ENCODE results near the gene ADARB2. TPM values are rescaled to one million over a fixed set of nuclear protein-coding genes. Genes with fewer than 3 reads are reported as not detected.

The ADARB2 gene
- polyA plus RNA-seq, 1 of the 3 experiments (the other 2 are of a cell fraction) = not detected

DNA sequence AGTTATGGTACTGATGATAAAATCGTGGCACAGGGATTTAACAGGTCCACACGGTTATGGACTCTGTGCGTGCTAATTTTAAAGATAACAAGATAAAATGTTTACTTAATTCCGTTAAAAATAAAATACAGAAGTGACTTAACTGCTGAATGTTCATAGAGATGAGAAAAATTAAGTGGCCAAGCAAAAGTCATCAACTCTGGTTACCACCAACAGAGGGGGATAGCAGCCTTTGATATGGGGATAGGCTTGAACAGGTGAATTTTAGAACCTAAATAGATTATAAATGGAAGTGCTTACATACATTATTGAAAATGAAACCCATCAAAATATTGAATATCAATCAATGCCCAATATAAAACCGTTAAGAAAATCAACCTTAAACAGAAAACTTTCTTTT, 436.2 kb downstream of the ADARB2 start:
- TF ChIP-seq RAD21 (IDR thresholded peaks at IDR 0.05; ENCODE audit: low read length) (peak; percentile 15; the same call in 1 of the 2 replicates), MXI1 (IDR thresholded peaks at IDR 0.05; ENCODE audit: low read depth, low read length) (no peak)
- 14% methylated on average over 5 of the region's 5 CpGs for WGBS (ENCODE audit: low lambda C conversion rate)
- Histone ChIP-seq H3K9me3 (no peaks in the 10 kb centered on the region), H3K4me1 (ENCODE audit: control insufficient read depth in 1 of 2, insufficient read depth in 2 of 2, low read depth in 1 of 2, low read length in 1 of 2) (peaks cover 0 to 23% of the 10 kb centered on the region in 2 experiments; a peak in 2 of 4 replicates), H3K79me2 (ENCODE audit: insufficient read depth) (no peaks in the 10 kb centered on the region), H2AFZ (ENCODE audit: low read depth) (no peak overlapping the region), H3K27me3 (ENCODE audit: insufficient read depth) (no peaks in the 10 kb centered on the region), H3K27ac (ENCODE audit: low read depth in 2 of 2, low read length in 1 of 2) (no peak overlapping the region), H3F3A (replicated peaks; ENCODE audit: insufficient read depth) (no peaks in the 10 kb centered on the region), H3K4me3 (ENCODE audit: low read depth in 2 of 2, low read length in 1 of 2) (no peak overlapping the region), H4K20me1 (ENCODE audit: insufficient read depth) (no peaks in the 10 kb centered on the region), H3K9ac (no peak overlapping the region), H3K36me3 (replicated peaks in 1 of 2; ENCODE audit: control insufficient read depth in 1 of 2, insufficient read depth in 2 of 2, low read length in 1 of 2) (no peaks in the 10 kb centered on the region), H3K4me2 (no peak overlapping the region), H3K9me2 (no peaks in the 10 kb centered on the region)
- ChIA-PET POLR2A (no interaction called here), CTCF (interaction anchor here (0.9 kb wide), 1 partner anchor 54 kb away, joined by 3 read pairs; no protein-coding TSS in a partner anchor)
- no peak for DNase-seq

DNA sequence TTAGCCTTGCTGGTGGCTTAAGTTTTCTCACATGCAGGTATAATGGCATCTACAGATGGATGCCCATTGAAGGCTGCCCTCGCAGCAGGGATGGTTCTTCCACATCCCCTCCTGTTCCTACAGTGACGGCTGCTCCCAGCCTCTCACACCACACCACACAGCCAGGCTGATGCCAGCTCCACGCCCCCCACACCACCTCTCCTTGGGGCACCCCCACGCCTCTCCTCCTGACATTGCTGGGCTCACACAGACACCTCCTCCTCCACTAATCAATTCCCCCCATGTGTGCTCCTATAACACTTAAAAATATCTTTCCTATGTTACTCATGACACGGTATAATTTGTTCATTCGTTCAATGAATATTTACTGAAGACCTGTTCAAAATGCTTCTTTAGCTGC, 437.1 kb downstream of the ADARB2 start:
- no peak overlapping the region for H3K4me2 ChIP-seq
- ChIA-PET POLR2A (no interaction called here), CTCF (no interaction called here)
- H3K79me2 ChIP-seq (ENCODE audit: insufficient read depth) = no peaks in the 10 kb centered on the region
- H3K4me3 ChIP-seq (ENCODE audit: low read depth in 2 of 2, low read length in 1 of 2) = no peak overlapping the region
- no peaks in the 10 kb centered on the region for H3K27me3 ChIP-seq (ENCODE audit: insufficient read depth)
- H2AFZ ChIP-seq (ENCODE audit: low read depth) = no peak overlapping the region
- H3K9me3 ChIP-seq = no peaks in the 10 kb centered on the region
- no peaks in the 10 kb centered on the region for H3F3A ChIP-seq (replicated peaks; ENCODE audit: insufficient read depth)
- no peaks in the 10 kb centered on the region for H3K9me2 ChIP-seq
- 35% methylated on average over 6 of the region's 6 CpGs for WGBS (ENCODE audit: low lambda C conversion rate)
- no peak overlapping the region for H3K27ac ChIP-seq (ENCODE audit: low read depth in 2 of 2, low read length in 1 of 2)
- H3K36me3 ChIP-seq (replicated peaks in 1 of 2; ENCODE audit: control insufficient read depth in 1 of 2, insufficient read depth in 2 of 2, low read length in 1 of 2) = no peaks in the 10 kb centered on the region
- no peaks in the 10 kb centered on the region for H4K20me1 ChIP-seq (ENCODE audit: insufficient read depth)
- DNase-seq = no peak
- H3K9ac ChIP-seq = no peak overlapping the region
- no peak for TF ChIP-seq FOXJ3 (CRISPR knock-in tag; IDR thresholded peaks at IDR 0.05)
- no peak for TF ChIP-seq GABPA (IDR thresholded peaks at IDR 0.05; ENCODE audit: low read depth)
- TF ChIP-seq REST (IDR thresholded peaks at IDR 0.05; ENCODE audit: low read depth, low read length) = no peak
- TF ChIP-seq POLR2AphosphoS5 (IDR thresholded peaks at IDR 0.05; ENCODE audit: low read depth, low read length) = no peak
- no peak for TF ChIP-seq FOXM1 (IDR thresholded peaks at IDR 0.05; ENCODE audit: low read depth)
- TF ChIP-seq TCF12 (IDR thresholded peaks at IDR 0.05) = no peak
- no peak for TF ChIP-seq JUND (IDR thresholded peaks at IDR 0.05)
- TF ChIP-seq SIN3A (IDR thresholded peaks at IDR 0.05; ENCODE audit: borderline replicate concordance, low read depth, low read length) = no peak
- H3K4me1 ChIP-seq (ENCODE audit: control insufficient read depth in 1 of 2, insufficient read depth in 2 of 2, low read depth in 1 of 2, low read length in 1 of 2) = peaks cover 0 to 31% of the 10 kb centered on the region in 2 experiments; a peak in 2 of 4 replicates
